DND-41 (cell line): Measurements from ENCODE around the gene ALDH2.

Experiments used
- EZH2 ChIP-seq: IDR thresholded peaks from 3 replicates; pipeline ENCODE4 v1.6.1; 2012; ENCODE audit warnings: borderline replicate concordance, low read depth, mild to moderate bottlenecking, moderate library complexity, low read length, inconsistent platforms; ENCODE audit not compliant: severe bottlenecking
- TF ChIP-seq, protein P1 (sequence below): IDR thresholded peaks from 2 replicates; pipeline ENCODE4 v1.5.1; 2012; ENCODE audit warnings: borderline replicate concordance, low read length, moderate library complexity, mild to moderate bottlenecking; ENCODE audit not compliant: poor library complexity, severe bottlenecking; ENCODE audit errors: extremely low read depth

DNA sequence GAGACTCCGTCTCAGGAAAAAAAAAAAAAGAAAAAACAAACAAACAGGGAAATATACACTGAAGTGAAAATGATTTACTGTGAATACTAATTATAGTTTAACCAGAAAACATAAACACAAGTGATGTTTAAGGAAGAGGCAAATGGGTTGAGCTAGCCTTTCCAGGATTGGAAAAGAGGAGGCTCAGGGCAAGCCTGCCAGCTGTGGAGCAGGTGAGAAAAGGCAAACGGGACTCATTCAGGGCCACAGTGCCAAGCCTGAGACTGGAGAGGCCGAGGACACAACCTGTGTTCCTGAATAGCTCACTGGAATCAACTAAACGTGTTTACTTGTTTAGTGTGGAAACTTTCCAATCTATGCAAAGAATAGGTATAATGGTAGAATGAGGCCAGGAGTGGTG, 39.6 kb downstream of the ALDH2 start:
- TF ChIP-seq EZH2, result no peak
- TF ChIP-seq, protein P1, sequence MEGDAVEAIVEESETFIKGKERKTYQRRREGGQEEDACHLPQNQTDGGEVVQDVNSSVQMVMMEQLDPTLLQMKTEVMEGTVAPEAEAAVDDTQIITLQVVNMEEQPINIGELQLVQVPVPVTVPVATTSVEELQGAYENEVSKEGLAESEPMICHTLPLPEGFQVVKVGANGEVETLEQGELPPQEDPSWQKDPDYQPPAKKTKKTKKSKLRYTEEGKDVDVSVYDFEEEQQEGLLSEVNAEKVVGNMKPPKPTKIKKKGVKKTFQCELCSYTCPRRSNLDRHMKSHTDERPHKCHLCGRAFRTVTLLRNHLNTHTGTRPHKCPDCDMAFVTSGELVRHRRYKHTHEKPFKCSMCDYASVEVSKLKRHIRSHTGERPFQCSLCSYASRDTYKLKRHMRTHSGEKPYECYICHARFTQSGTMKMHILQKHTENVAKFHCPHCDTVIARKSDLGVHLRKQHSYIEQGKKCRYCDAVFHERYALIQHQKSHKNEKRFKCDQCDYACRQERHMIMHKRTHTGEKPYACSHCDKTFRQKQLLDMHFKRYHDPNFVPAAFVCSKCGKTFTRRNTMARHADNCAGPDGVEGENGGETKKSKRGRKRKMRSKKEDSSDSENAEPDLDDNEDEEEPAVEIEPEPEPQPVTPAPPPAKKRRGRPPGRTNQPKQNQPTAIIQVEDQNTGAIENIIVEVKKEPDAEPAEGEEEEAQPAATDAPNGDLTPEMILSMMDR, result no peak
